GM18511 (cell line): ENCODE results near the gene CELSR1.

Source experiments
- ATAC-seq: cut with Tn5 transposase; IDR thresholded peaks from one replicate; pipeline ENCODE4 v1.9.1; 2021; ENCODE audit warnings: mild to moderate bottlenecking, moderate library complexity; ENCODE audit not compliant: unreplicated experiment

The CELSR1 gene

DNA sequence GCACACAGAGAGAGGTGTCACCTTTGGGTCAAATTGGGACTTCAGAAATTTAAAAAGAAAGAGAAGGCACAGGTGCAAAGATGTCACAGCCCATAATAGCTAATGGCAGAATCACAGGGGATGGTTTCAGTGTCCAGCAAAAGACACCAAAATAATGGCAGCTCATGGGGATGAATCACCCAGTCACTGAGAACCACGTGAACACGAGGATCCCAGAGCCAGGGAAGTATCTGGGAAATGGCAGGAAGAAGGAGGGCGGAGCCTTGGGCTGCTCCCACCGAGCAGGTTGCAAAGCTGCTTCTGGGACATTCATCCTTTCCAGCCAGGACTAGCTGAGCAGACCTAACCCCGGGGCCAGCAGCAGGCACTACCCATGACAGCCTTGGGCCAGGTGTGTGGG, 156.3 kb downstream of the CELSR1 start:
- no peak for ATAC-seq

DNA sequence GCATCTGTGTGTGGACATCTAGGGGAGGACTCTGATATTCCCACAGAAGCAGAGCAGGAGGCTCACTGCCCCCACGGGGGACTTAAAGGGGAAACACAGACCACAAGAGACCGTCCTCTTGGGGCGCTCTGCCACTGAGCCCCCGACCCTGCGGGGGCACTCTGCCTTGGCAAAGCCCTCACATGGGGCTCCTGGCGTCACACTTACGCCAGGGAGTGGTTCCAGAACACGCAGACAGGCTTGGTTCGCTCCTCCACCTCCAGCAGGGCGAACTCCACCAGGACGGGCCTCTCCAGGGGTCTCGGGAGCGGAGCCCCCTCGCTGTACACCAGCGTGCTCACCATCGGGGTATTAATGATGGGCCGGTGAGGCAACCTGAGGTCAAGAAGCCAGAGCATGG, 156.8 kb downstream of the CELSR1 start:
- no peak for ATAC-seq

DNA sequence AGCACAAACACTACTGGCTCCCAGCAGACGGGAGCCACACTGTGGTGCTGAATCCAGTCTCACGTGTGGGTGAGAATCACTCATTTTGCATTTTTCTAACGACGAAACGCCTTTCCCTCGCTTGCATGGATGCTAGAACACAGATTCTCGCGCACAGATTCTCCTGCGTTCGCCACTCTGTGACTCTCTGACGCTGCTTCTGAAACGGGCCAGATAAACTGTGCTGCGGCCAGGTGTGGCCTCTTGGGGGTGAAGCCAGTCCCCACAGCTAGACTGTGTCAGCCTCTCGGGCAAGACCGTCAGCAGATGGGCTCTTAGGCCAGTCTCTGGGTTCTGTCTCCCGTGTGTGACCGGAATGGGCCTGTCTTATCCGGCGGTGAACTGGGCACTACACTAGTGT, 157.4 kb downstream of the CELSR1 start:
- ATAC-seq = no peak

DNA sequence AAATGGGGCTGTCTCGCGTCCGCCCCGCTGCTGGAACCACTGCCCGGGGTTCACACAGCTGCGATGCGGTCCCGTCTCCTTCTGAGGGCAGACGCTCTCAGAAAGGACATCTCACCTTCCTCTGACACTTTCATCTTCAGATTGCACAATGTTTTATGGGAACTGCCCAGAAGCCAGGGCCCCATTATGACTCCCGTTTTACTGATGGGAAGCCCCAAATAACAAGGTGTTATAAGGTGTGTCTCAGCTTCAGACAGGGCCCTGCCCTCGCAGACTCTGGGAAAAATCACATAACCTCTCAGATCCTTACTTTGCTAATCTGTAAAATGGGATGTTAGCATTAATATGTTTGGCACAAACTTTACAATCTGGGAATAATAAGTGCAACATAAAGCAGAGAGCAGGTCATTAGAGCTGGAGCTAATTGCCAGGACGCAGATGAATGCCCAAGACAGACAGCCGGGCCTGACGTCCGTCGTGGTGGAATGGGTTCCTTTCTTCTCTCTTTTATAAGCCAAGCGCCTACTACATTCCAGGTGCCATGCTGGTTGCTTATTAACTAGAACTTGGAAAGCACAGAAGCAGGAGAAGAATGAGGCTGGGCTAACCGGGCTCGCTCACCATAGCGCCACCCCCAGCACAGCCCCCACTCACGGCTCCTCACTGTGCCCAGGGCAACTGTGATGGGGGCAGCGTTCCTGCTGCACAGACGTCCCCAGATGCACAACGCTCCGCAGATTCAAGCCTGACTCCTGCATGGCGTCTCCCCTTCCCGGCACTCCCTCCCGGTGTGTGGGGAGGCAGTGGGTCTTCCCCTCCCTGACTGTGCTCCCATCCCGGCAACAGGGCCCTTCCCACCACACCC, 158.1 kb downstream of the CELSR1 start:
- no peak for ATAC-seq

DNA sequence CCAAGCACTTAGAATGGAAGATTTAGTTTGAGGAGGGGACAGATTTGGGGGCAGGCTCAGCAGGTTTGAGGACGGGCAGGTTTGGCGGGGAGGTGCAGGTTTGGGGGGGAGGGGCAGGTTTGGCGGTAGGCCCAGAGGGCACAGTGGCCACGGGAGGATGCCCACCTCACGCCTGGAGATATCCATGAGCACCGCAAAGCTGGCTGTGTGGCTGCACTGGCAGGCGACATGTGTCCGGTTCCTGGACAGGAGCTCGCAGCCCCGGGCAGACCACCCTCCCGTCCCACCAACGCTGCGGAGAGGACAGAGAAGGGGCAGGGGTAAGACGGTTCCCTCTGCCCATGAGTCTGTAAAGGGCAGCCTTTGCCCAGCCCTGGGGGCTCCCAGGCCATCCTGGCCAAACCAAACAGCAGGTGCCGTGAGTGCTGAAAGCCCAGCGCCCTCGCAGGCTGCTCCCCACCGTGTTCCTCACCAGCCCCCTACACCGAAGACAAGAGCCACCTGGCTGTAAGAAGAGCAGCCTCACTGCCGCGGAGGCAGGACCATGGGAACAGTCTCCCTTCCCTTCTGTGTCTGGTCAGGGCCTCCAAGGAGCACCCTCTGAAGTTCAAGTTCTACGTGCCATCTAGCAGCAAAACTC, 158.9 kb downstream of the CELSR1 start:
- ATAC-seq = no peak

DNA sequence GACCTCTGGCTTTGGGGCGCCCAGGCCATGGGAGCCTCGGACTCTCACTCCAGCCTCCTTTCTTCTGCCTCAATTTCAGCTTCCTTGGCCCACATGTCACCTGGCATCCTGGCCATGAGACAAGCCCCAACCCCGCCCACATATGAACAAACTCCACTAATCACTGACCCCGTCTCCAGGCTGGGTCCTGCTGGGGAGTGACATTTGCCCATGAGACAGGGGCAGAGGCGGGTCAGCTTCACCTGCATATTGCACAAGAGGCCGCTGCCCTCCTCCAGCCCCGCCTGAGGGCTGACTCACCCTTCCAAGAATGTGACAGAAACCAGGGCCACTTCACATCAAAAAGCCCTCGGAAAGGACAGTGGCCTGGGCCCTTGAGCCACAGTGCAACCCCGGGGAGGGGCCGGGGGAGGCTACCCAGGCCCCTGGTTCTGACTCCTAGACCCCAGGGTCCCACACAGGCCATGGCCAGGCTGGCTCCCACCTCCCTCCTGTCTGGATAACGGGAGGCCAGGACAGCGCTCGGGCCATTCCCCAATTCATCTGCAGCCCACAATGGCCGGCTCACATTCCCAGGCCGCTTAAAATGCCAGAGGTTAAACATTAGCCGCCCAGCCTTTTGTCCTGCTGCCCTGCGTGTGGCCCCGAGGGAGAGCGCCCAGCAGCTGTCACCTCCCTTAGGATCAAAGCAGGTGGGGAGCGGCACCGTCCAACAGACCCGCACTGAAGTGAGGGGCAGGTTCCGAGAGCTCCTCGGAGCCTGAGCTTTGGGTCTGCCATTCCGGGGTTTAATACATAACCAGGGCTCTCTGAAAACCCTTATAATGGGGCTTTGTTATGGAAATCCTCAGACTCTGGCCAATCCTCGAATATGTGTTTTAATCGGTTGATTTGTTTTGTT, 159.6 kb downstream of the CELSR1 start:
- ATAC-seq = no peak

DNA sequence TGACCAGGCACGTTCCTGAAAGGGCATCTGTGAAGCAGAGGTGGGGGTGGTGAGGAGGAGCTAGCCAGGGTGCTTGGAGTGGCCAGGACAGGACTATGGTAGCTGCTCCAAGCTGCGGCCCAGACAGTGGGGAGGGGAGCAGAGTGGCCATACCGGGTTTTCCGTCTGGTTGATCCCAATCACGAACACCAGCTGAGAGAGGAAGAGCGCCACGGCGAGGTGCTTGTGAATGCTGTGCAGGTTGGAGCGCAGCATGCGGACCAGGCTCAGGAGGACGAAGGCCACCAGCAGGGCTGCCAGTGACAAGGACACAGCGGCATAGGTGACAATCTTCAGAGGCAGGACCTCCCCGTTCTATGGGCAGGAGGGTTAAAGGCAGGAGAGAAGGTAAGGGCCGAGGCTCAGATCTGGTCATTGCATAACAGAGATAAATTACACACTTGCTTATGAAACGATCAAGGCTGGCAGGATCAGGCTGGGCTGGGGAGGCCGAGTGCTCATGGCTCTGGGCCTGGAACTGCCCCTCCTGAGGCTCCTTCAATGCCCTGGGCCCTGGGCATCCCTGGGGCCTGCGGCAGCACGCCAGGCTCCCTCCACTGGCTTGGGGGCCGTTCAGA, 160.4 kb downstream of the CELSR1 start:
- ATAC-seq = no peak

DNA sequence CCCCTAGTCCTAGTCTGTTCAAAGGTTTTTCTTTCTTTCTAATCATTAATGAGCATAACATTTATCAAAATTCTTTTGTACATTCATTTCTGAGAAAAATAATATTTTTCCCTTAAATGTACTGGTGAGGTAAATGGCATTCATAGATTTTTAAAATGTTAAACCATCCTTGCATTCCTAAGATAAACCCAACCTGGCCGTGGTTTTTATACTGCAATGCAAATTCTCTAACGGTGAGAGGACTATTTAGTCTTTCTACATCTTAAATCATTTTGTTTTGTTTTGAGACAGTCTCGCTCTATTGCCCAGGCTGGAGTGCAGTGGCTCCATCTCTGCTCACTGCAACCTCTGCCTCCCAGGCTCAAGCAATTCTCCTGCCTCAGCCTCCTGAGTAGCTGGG, 161.3 kb downstream of the CELSR1 start:
- ATAC-seq = no peak

DNA sequence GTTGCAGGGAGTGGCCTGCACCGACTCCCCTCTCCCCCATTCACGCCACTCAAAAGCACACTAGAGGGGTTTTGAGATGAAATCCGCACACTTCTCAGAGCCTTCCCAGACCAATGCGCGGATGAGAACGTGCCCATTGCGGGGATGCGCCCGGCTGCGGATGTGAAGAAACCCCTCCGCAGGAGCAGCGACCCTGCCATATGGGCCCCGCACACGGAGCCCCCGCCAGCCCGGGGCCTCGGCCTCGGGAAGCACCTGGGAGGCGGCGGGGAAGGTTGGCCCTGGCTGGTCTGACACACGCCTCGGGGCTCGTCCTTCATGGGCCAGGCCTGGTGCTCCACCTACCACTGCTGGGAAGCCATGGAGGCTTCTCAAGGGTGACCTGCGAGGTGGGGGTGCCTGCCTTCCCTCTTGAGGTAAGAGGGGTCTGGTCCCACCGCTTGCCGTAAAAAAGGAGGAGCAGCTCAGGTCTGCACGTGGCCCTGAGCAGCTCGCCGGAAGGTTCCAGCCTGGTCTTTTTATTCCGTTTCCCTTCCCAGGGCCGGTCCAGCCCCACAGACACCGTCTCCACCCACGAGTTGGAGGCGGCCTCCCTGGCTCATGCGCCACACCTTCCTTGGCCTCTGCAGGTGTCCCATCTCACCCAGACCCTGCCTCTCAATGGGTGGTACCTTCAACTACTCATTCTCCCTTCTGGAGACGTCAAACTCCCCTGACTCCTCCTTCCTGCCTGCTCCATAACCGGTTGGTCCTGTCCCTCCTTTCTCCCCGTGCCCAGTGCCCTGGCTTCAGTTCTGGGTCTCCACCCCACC, 162.6 kb downstream of the CELSR1 start:
- no peak for ATAC-seq

DNA sequence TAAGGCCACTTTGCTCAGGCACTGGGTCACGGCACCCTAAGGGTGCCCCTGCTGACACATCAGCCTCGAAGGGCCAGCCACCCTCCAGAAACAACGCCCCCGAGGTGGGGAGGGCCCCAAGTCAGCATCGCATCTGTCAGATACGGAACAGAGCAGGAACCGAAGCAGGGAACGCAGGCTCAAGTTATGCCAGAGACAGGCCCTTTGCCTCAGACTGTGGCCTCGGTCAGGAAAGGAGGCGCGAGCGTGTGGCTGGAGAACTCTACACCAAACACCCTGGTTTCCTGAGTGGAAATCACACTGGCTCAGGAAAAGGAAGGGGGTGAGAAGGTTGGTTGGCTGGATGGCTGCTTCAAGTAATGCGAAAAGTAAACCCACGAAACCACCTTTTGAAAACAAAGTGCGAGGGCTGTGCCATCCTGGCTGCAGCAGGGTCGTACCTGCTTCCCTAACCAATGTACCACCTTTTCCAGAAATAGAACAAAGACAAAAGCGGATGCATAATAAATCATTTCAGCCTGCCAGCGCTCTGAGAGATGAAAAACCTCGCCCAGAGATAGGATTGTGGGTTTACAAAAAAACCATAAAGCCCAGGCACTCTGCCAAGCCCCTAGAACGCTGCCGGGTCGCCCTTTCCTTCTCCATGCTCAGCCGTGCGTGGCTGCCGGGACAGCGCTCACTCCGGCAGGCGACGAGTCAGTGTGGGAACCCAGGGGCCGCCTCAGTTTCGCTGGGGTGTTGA, 163.3 kb downstream of the CELSR1 start:
- ATAC-seq = no peak

DNA sequence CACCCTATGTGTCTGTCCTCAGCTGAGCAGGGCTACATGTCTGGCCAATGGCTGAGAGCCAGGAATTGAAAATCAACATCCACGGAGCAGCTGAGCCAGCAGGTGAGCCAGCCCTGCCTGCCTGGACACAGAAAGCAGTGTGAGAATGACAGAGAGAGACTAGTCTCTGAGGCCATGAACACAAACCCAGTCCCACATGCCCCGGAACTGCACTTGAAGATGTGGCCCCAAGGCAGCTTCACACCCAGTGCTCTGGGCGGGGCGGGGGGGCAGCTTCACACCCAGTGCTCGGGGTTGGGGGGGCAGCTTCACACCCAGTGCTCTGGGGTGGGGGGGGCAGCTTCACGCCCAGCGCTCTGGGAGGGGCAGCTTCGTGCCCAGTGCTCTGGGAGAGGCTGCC, 164.3 kb downstream of the CELSR1 start:
- ATAC-seq = no peak

DNA sequence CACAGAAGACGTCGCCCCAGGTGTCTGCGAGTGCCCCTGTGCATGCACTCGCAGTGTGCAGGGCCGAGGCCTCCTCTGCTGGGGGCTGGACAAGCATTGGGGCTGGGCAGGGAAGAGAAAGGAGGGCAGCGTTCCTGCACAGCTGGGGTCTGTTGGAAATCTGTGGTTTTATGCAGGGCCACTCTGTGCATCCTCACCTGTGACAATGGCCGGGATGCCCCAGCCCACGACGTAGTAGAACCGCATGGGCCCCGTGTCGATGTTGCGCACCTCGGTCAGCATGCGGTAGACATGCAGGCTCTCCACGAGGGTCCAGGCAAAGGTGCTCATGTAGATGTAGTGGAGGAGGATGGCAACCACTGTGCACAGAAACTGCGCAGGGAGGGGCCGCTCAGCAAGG, 164.7 kb downstream of the CELSR1 start:
- no peak for ATAC-seq

DNA sequence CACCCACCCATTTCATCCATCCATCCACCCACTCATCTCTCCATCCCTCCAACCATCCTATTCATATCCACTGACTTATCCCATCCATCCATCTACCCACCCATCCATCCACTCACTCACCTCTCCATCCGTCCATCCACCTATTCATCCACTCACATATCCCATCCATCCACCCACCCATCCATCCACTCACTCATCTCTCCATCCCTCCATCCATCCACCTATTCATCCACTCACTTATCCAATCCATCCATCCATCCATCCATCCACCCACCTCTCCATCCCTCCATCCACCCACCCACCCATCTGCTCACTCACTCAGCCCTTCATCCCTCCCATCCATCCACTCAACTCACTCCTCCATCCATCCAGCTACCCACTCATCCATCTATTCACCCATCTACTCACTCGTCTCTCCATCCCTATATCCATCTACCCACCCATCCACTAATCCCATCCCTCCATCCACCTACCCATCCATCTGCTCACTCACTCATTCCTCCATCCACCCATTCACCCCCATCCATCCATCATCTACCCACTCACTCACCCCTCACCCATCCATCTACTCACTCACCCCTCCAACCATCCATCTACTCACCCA, 165.7 kb downstream of the CELSR1 start:
- ATAC-seq = no peak

DNA sequence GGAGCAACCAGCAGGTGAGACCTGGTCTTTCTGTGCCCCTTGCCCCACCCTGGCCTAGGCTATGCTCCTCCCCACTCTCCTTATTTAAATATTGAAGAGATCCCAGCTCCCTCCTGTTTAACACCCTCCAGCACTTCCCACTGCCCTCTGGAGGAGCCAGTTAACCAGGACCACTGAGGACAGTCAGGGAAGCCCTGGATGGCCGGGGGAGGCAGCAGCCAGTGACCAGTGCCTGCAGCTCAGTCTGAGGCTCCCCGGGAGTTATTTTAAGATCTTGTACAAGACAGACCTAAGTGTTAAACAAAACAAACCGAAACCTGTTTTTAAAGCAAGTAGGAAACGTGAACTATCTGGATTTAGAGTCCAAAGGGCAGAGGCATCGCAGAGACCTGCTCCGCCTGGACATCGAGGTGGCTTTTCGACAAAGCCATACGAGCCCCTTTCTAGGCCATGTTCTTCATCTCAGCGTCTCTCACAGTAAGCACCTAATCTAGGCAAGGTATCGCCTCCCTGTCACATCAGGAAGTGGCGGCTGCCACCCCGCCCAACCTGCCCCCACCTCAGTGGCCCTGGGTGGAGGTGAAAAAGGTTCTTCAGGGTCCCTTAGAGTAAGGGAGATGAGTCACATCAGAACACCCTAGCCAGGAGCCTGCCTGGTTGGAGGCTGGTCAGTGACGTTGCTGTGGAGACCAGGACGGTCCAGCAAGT, 166.7 kb downstream of the CELSR1 start:
- no peak for ATAC-seq

DNA sequence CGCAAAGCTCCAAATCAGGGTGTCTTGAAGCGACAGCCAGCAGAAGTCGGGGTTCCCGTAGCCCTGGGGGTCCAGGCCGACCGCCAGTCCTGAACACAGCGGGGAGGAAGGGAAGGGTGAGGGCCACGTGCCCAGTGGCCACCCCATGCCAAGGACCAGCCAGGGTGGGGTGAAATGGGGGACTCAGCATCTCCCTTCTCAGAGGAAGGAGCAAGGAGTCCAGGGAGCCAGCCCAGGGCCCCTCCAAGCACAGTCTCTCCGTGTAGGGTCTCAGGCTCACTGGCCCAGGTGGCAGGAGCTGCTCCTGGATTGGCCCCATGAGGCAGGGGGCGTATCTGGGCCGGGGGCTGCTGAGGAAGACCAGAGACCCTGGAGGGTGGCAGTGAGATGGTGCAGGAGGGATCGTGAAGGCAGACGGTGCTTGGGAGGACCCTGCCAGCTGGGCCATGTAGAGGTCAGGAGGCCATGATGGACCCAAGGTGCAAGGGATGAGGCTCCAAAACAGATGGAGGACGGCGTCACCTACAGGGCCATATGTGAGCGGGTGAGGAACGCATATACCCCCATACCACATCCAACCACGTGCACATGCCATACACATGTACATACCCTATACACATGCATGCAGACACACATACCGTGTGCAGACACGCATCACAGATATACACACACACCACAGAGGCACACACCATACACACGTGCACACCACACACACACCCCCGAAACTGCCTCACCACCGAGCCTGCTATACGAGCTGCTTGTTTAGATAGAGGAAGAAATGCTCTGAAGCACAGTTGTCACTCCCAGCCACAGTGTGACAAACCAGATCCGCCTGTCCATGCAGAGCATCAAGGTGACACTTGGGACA, 167.5 kb downstream of the CELSR1 start:
- no peak for ATAC-seq

DNA sequence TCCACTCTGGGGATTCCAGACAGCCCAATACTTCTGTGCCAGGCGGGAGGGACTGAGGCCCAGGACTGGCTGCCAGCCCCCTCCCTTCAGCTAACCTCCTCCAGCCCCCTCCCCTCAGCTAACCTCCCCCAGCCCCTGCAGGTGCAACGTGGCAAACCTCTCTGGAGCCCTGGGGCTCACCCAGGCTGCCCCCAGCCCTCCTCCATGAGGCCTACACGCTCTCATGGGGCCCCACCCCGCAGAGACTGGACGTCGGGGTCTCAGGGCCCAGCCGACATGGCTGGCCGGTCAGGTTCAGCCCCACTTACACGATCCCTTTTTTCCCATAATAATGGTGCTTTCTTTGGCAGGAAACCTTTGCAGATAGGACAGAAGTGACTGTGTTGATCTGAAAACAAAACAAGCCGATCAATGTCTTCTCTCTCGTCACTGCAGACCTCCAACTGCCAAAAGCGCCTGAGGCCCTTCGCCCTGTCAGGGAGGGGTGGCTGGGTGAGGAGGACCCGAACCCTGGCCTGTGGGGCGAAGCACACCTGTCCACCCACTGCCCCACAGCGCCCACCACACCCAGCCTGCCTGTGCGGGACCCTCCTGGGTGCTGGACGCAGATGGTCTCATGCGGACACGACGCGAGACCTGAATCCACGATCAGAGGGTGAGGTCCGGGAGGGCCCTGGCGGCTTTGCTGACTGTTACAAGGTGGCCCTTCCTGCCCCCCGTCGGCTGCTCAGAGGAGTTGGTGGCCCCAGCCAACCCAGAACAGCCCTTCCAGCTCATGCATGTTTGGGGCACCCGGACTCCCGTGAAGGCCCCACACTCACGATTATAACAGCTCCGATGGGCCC, 168.3 kb downstream of the CELSR1 start:
- ATAC-seq = no peak

DNA sequence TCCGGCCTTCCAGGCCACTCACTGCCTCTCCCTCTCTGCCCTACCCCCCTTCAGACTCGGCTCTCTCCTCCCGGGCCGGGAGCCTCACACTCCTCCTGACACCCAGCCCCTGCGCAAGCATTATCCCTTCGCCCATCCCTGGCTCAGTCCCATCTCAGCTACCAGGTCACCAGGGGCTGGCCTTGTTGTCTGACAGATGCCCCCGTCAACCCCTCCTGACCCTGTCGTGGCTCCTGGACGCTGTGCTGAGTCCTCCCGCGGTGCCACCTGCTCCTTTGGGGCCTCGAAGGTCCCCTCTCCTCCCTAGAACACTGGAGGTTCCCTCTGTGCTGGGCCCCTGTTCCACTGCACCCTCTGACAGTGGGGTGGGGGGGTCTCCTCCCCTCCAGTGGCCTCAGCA, 169.0 kb downstream of the CELSR1 start:
- ATAC-seq = no peak
